Measurements from ENCODE around the gene ZNF45.

The ZNF45 gene

DNA sequence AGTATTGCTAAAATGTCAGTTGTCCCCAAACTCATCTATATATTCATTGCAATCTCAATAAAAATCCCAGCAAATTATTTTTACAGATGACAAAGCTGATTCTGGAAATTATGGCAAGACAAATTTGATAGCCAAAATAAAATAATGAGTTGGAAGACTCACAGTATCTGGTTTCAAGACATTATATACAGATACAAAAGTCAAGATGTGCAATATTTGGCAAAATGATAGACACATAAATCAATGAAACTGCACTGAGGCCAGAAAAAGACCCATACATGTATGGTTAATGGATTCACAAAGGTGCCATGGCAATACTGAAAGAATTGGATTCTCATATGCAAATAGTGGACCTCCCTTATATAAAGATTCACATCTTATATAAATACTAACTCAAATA is 24.2 kb downstream of the ZNF45 start:
- H3K27ac ChIP-seq (ENCODE audit: low read depth, low read length), result no peak overlapping the region
- no peaks in the 10 kb centered on the region for H3K27me3 ChIP-seq (ENCODE audit: control insufficient read depth, insufficient read depth, low read length)
- no peak overlapping the region for H3K9ac ChIP-seq (ENCODE audit: low read depth, low read length)
- no peak overlapping the region for H3K4me3 ChIP-seq (ENCODE audit: low read depth, low read length)
- H3K9me3 ChIP-seq (ENCODE audit: control insufficient read depth, insufficient read depth, low read length), result peaks cover 85% of the 10 kb centered on the region
- peaks cover 33% of the 10 kb centered on the region for H3K36me3 ChIP-seq (ENCODE audit: control insufficient read depth, insufficient read depth, low read length)
- H3K4me1 ChIP-seq (ENCODE audit: control insufficient read depth, insufficient read depth, low read length), result no peaks in the 10 kb centered on the region

- Histone ChIP-seq H3K4me1 (ENCODE audit: control insufficient read depth, insufficient read depth, low read length) (no peaks in the 10 kb centered on the region), H3K27me3 (ENCODE audit: control insufficient read depth, insufficient read depth, low read length) (no peaks in the 10 kb centered on the region), H3K9me3 (ENCODE audit: control insufficient read depth, insufficient read depth, low read length) (peaks cover 81% of the 10 kb centered on the region)
These were observed 26.4 kb downstream of the ZNF45 start for GRCh38 chr19:43908659-43909058.

GRCh38 chr19:43906774-43907173 is 28.3 kb downstream of the ZNF45 start:
- Histone ChIP-seq H3K36me3 (ENCODE audit: control insufficient read depth, insufficient read depth, low read length) (no peaks in the 10 kb centered on the region), H3K27me3 (ENCODE audit: control insufficient read depth, insufficient read depth, low read length) (no peaks in the 10 kb centered on the region), H3K4me1 (ENCODE audit: control insufficient read depth, insufficient read depth, low read length) (no peaks in the 10 kb centered on the region), H3K9me3 (ENCODE audit: control insufficient read depth, insufficient read depth, low read length) (peaks cover 79% of the 10 kb centered on the region), H3K4me3 (ENCODE audit: low read depth, low read length) (no peak overlapping the region), H3K9ac (ENCODE audit: low read depth, low read length) (no peak overlapping the region), H3K27ac (ENCODE audit: low read depth, low read length) (no peak overlapping the region)

More at GRCh38 chr19:43908659-43909058, 26.4 kb downstream of the ZNF45 start:
- H3K27ac ChIP-seq (ENCODE audit: low read depth, low read length), result no peak overlapping the region
- peaks cover 11% of the 10 kb centered on the region for H3K36me3 ChIP-seq (ENCODE audit: control insufficient read depth, insufficient read depth, low read length)
- H3K9ac ChIP-seq (ENCODE audit: low read depth, low read length), result no peak overlapping the region
- no peak overlapping the region for H3K4me3 ChIP-seq (ENCODE audit: low read depth, low read length)

- no peak overlapping the region for H3K9ac ChIP-seq (ENCODE audit: low read depth, low read length)
- no peaks in the 10 kb centered on the region for H3K4me1 ChIP-seq (ENCODE audit: control insufficient read depth, insufficient read depth, low read length)
- H3K9me3 ChIP-seq (ENCODE audit: control insufficient read depth, insufficient read depth, low read length), result peaks cover 71% of the 10 kb centered on the region
- H3K27ac ChIP-seq (ENCODE audit: low read depth, low read length), result no peak overlapping the region
- H3K4me3 ChIP-seq (ENCODE audit: low read depth, low read length), result no peak overlapping the region
- no peaks in the 10 kb centered on the region for H3K27me3 ChIP-seq (ENCODE audit: control insufficient read depth, insufficient read depth, low read length)
- no peaks in the 10 kb centered on the region for H3K36me3 ChIP-seq (ENCODE audit: control insufficient read depth, insufficient read depth, low read length)
These were observed 29.2 kb downstream of the ZNF45 start for GRCh38 chr19:43905897-43906296.

- Histone ChIP-seq H3K9me3 (ENCODE audit: control insufficient read depth, insufficient read depth, low read length) (peaks cover 49% of the 10 kb centered on the region), H3K9ac (ENCODE audit: low read depth, low read length) (no peak overlapping the region), H3K27ac (ENCODE audit: low read depth, low read length) (no peak overlapping the region), H3K4me3 (ENCODE audit: low read depth, low read length) (peak overlapping the region; percentile 76), H3K27me3 (ENCODE audit: control insufficient read depth, insufficient read depth, low read length) (no peaks in the 10 kb centered on the region), H3K4me1 (ENCODE audit: control insufficient read depth, insufficient read depth, low read length) (no peaks in the 10 kb centered on the region), H3K36me3 (ENCODE audit: control insufficient read depth, insufficient read depth, low read length) (no peaks in the 10 kb centered on the region)
These were observed 32.7 kb downstream of the ZNF45 start for GRCh38 chr19:43902399-43902798.

DNA sequence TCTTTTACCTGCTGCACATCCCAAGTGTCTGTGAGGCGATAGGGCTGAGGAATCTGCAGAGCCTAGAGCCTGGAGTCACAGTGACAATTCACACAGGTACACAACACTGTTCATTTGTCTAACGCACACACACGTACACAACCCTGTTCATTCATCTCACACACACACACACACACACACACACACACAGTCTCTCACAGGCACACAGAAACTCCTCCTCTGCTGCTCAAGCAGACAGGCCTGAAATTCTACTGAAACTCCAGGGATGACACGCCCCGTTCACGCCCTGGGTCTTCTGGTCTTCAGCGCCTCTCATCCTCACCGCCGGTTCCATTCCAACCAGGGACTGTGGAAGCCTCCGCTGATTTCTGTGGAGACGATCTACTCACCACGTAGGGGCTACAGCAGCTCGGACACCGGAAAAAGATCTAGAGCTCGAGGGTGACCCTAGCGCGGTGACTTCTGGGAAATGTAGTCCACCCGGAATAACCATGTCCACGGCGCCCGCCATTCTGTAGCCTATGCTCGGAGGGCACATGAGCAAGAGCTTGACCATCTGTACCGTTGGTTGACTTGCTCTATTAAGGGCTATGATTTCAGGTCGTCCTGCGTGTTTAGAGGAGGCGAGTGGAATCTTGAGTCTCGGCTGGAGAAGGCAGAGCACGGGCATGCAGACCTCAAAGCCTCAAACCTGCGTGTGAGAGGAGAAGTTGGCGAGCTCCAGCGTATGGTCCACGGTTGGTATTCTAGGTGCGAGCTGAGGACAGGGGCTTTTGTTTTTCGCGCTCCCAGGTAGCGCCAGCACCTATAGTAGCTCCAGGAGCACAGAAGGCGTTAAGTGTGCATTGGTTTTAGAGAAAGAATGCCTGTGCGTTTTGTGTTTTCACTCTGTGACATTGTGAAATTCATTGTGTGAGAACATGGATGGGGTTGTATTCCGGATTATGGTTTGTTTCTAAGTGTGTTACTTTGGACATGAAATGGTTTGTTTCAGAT is 33.4 kb downstream of the ZNF45 start:
- no peaks in the 10 kb centered on the region for H3K27me3 ChIP-seq (ENCODE audit: control insufficient read depth, insufficient read depth, low read length)
- H3K9ac ChIP-seq (ENCODE audit: low read depth, low read length), result peak overlapping the region; percentile 44
- no peak overlapping the region for H3K27ac ChIP-seq (ENCODE audit: low read depth, low read length)
- no peaks in the 10 kb centered on the region for H3K4me1 ChIP-seq (ENCODE audit: control insufficient read depth, insufficient read depth, low read length)
- peak overlapping the region; percentile 76 for H3K4me3 ChIP-seq (ENCODE audit: low read depth, low read length)
- H3K36me3 ChIP-seq (ENCODE audit: control insufficient read depth, insufficient read depth, low read length), result no peaks in the 10 kb centered on the region
- H3K9me3 ChIP-seq (ENCODE audit: control insufficient read depth, insufficient read depth, low read length), result peaks cover 45% of the 10 kb centered on the region

GRCh38 chr19:43895727-43896308 is 39.3 kb downstream of the ZNF45 start:
- no peak overlapping the region for H3K4me3 ChIP-seq (ENCODE audit: low read depth, low read length)
- no peaks in the 10 kb centered on the region for H3K27me3 ChIP-seq (ENCODE audit: control insufficient read depth, insufficient read depth, low read length)
- no peaks in the 10 kb centered on the region for H3K36me3 ChIP-seq (ENCODE audit: control insufficient read depth, insufficient read depth, low read length)
- no peak overlapping the region for H3K27ac ChIP-seq (ENCODE audit: low read depth, low read length)
- peaks cover 29% of the 10 kb centered on the region for H3K9me3 ChIP-seq (ENCODE audit: control insufficient read depth, insufficient read depth, low read length)
- no peaks in the 10 kb centered on the region for H3K4me1 ChIP-seq (ENCODE audit: control insufficient read depth, insufficient read depth, low read length)
- no peak overlapping the region for H3K9ac ChIP-seq (ENCODE audit: low read depth, low read length)

DNA sequence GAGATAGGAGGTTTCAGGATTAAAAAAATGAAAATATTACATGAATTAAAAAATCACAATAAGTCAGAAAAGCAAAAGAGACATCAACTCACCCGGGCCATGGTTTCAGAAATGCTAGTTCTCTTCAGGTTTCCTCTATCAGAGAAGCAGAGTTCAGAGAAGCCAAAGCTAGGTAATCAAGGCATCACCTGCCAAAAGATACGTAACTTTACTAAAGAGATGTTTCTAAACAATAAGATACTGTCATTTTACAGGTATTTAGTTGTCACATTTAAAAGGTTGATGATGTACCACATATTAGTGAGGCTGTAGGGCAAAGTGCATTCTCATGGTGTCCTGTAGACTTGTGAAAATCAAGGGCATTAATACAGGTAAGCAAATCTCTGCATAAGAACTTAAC is 51.2 kb downstream of the ZNF45 start, which contains the start of gene ZNF404:
TSS of gene ZNF404 (minus strand) at position 101 of the 400 bp plus-strand sequence.
- H3K36me3 ChIP-seq (ENCODE audit: control insufficient read depth, insufficient read depth, low read length), result no peaks in the 10 kb centered on the region
- H3K4me3 ChIP-seq (ENCODE audit: low read depth, low read length), result no peak within 1 kb of the TSS
- no peak within 1 kb of the TSS for H3K9ac ChIP-seq (ENCODE audit: low read depth, low read length)
- H3K4me1 ChIP-seq (ENCODE audit: control insufficient read depth, insufficient read depth, low read length), result no peaks in the 10 kb centered on the region
- peaks cover 77% of the 10 kb centered on the region for H3K9me3 ChIP-seq (ENCODE audit: control insufficient read depth, insufficient read depth, low read length)
- no peaks in the 10 kb centered on the region for H3K27me3 ChIP-seq (ENCODE audit: control insufficient read depth, insufficient read depth, low read length)
- H3K27ac ChIP-seq (ENCODE audit: low read depth, low read length), result no peak within 1 kb of the TSS

DNA sequence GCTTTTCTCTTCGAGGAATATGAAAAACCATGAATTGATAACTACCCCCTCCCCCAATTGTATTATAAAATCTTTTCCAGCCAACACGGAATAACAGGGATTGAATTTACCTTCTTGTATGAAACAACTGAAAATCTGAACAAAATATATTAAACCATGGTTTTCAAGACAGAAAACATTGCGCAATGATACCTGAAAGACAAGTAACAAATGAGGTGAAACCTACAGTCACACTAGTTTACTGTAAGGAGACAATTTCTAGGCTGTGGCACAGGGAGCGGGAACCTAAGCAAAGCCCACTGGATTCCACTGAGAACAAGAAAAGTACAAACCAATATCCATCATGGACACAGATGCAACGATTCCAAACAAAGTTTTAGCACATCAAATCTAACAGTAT is 54.6 kb downstream of the ZNF45 start:
- no peak overlapping the region for H3K9ac ChIP-seq (ENCODE audit: low read depth, low read length)
- H3K27ac ChIP-seq (ENCODE audit: low read depth, low read length), result no peak overlapping the region
- H3K36me3 ChIP-seq (ENCODE audit: control insufficient read depth, insufficient read depth, low read length), result no peaks in the 10 kb centered on the region
- peaks cover 69% of the 10 kb centered on the region for H3K9me3 ChIP-seq (ENCODE audit: control insufficient read depth, insufficient read depth, low read length)
- no peak overlapping the region for H3K4me3 ChIP-seq (ENCODE audit: low read depth, low read length)
- no peaks in the 10 kb centered on the region for H3K27me3 ChIP-seq (ENCODE audit: control insufficient read depth, insufficient read depth, low read length)
- no peaks in the 10 kb centered on the region for H3K4me1 ChIP-seq (ENCODE audit: control insufficient read depth, insufficient read depth, low read length)

- no peaks in the 10 kb centered on the region for H3K27me3 ChIP-seq (ENCODE audit: control insufficient read depth, insufficient read depth, low read length)
- no peak overlapping the region for H3K9ac ChIP-seq (ENCODE audit: low read depth, low read length)
- H3K9me3 ChIP-seq (ENCODE audit: control insufficient read depth, insufficient read depth, low read length), result peaks cover 87% of the 10 kb centered on the region
- no peaks in the 10 kb centered on the region for H3K36me3 ChIP-seq (ENCODE audit: control insufficient read depth, insufficient read depth, low read length)
- no peak overlapping the region for H3K27ac ChIP-seq (ENCODE audit: low read depth, low read length)
- H3K4me3 ChIP-seq (ENCODE audit: low read depth, low read length), result no peak overlapping the region
- H3K4me1 ChIP-seq (ENCODE audit: control insufficient read depth, insufficient read depth, low read length), result no peaks in the 10 kb centered on the region
These were observed 62.3 kb downstream of the ZNF45 start for GRCh38 chr19:43872547-43873336.
